ENCODE results near the gene MRPL21. TPM values are rescaled to one million over a fixed set of nuclear protein-coding genes. Genes with fewer than 3 reads are reported as not detected.

The MRPL21 gene
- total RNA-seq, 2 donors from 2014 or later: 56.4 to 74.0 TPM

DNA sequence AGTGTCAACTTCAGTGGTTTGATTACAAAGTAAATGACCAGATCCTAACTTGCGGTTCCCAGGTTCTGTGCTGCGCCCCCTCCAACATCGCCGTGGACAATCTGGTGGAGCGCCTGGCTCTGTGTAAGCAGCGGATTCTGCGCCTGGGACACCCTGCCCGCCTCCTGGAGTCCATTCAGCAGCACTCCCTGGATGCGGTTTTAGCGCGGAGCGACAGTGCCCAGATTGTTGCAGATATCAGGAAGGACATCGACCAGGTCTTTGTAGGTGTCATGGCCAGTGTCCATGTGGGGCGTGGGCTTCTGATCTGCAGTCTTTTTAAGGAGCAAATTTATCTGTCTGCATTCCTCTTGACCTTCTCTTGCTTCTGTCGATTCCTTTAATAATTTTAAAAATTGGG, 11.1 kb upstream of the MRPL21 start:
- Mint-ChIP-seq H3K36me3 (ENCODE audit: insufficient read depth in 2 of 2) (peaks cover 4 to 25% of the 10 kb centered on the region in 2 donors), H3K27me3 (ENCODE audit: low read depth) (no peaks in the 10 kb centered on the region), H3K4me1 (ENCODE audit: low read depth) (peaks cover 4% of the 10 kb centered on the region), H3K9me3 (no peaks in the 10 kb centered on the region), H3K4me3 (no peak overlapping the region), H3K27ac (no peak overlapping the region)
- no peak for ATAC-seq (replicated peaks in 1 of 2)
- no peak for DNase-seq

DNA sequence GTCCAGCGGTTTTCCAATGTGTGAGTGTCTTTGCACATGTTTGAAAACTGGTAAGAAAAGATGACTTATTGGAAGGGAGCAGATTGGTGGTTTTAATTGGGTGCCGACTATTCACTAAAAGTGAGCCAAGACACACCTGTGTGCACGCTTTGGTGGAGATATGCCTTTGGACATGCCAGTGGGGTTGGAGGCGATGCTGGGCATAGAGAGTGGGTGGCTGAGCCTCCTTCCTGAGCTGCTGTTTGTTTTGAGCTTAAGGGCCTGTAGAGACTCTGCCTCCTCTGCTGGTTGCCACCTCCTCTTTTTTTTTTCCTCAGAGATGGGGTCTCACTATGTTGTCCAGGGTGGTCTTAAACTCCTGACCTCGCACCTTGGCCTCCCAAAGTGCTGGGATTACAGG, 9.6 kb upstream of the MRPL21 start:
- H3K27ac Mint-ChIP-seq: no peak overlapping the region
- ATAC-seq (replicated peaks in 1 of 2) (no peak), DNase-seq (no peak)
- H3K36me3 Mint-ChIP-seq (ENCODE audit: insufficient read depth in 2 of 2): peaks cover 3 to 15% of the 10 kb centered on the region in 2 donors
- no peaks in the 10 kb centered on the region for H3K27me3 Mint-ChIP-seq (ENCODE audit: low read depth)
- no peak overlapping the region for H3K4me3 Mint-ChIP-seq
- peaks cover 4% of the 10 kb centered on the region for H3K4me1 Mint-ChIP-seq (ENCODE audit: low read depth)
- H3K9me3 Mint-ChIP-seq: no peaks in the 10 kb centered on the region

DNA sequence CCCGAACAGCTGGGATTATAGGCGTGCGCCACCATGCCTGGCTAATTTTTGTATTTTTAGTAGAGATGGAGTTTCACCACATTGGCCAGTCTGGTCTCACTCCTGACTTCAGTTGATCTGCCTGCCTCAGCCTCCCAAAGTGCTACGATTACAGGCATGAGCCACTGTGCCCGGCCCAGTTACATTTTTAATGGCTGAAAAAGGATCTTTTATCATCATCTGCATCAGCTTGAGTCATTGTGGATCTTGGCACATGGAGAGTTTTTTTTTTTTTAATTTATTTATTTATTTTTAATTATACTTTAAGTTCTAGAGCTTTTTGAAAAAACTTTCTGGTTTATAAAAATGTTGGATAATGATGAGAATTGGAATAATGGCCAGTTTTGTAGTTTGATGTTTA, 8.6 kb upstream of the MRPL21 start:
- Mint-ChIP-seq H3K27ac (no peak overlapping the region), H3K4me1 (ENCODE audit: low read depth) (peaks cover 4% of the 10 kb centered on the region), H3K36me3 (ENCODE audit: insufficient read depth in 2 of 2) (peaks cover 3 to 13% of the 10 kb centered on the region in 2 donors), H3K4me3 (no peak overlapping the region), H3K27me3 (ENCODE audit: low read depth) (no peaks in the 10 kb centered on the region), H3K9me3 (no peaks in the 10 kb centered on the region)
- ATAC-seq (replicated peaks in 1 of 2) (no peak), DNase-seq (no peak)

DNA sequence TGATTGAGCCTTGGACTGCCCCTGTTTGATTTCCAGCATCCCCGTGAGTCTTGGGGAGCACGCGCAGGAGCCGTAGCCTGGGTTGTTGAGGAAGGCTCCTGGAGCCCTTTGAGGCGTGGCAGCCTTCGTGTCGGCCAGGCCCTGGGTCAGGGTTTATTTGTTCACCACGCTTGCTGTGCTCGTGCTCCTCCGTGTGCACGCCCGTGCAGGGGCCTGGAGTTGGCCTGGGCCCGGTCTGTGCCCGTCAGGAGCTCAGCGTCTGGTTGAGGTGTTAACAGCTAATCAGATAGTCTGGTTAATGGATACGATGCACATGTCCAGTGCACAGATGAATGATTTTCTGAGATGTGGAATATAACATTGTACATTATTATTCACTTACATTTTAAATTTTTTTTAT, 8.1 kb upstream of the MRPL21 start:
- Mint-ChIP-seq H3K4me1 (ENCODE audit: low read depth) (peaks cover 4% of the 10 kb centered on the region), H3K36me3 (ENCODE audit: insufficient read depth in 2 of 2) (peaks cover 3 to 11% of the 10 kb centered on the region in 2 donors), H3K27me3 (ENCODE audit: low read depth) (no peaks in the 10 kb centered on the region), H3K4me3 (no peak overlapping the region), H3K9me3 (no peaks in the 10 kb centered on the region), H3K27ac (no peak overlapping the region)
- ATAC-seq (replicated peaks in 1 of 2): no peak
- DNase-seq: no peak

DNA sequence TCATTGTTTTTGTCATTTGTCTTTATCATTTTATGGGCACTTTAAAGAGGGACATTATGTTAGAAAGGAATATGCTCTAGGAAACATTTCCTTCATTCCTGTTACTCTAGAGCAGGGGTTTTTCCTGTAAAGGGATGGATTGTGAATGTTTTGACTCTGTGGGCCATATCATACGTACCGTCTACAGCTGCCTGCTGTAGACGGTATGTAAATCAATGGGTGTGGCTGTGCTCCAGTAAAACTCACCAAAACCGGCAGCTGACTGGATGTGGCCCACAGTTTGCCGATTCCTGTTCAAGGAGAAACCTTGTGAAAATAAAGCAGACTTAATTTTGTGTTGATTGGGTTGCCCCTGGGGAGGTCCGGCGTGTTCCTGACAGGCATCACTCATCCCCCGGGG, 7.3 kb upstream of the MRPL21 start:
- Mint-ChIP-seq H3K4me3 (no peak overlapping the region), H3K27ac (no peak overlapping the region), H3K27me3 (ENCODE audit: low read depth) (no peaks in the 10 kb centered on the region), H3K9me3 (no peaks in the 10 kb centered on the region), H3K4me1 (ENCODE audit: low read depth) (peaks cover 2% of the 10 kb centered on the region), H3K36me3 (ENCODE audit: insufficient read depth in 2 of 2) (peaks cover 0 to 3% of the 10 kb centered on the region in 2 donors)
- ATAC-seq (replicated peaks in 1 of 2) (no peak), DNase-seq (no peak)

DNA sequence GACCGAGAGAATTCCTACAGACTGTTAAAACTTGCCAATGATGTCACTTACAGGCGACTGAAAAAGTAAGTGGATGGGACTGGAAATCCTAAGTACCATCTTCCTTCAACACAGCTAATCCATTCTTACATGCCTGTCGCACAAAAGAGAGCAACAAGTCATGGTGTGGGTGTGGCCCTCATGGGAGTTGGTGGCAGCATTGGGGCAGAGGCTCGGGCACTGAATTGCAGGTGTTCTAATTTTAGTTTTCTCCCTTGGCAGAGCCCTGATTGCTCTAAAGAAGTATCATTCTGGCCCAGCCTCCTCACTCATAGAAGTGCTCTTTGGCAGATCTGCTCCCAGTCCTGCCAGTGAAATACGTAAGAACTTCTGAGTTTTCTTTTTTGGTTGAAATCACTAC, 4.6 kb upstream of the MRPL21 start:
- DNase-seq: no peak
- no peak for ATAC-seq (replicated peaks in 1 of 2)
- H3K27ac Mint-ChIP-seq: no peak overlapping the region
- peaks cover 4 to 5% of the 10 kb centered on the region in 2 donors for H3K36me3 Mint-ChIP-seq (ENCODE audit: insufficient read depth in 2 of 2)
- H3K27me3 Mint-ChIP-seq (ENCODE audit: low read depth): no peaks in the 10 kb centered on the region
- H3K9me3 Mint-ChIP-seq: no peaks in the 10 kb centered on the region
- no peak overlapping the region for H3K4me3 Mint-ChIP-seq
- peaks cover 24% of the 10 kb centered on the region for H3K4me1 Mint-ChIP-seq (ENCODE audit: low read depth)

DNA sequence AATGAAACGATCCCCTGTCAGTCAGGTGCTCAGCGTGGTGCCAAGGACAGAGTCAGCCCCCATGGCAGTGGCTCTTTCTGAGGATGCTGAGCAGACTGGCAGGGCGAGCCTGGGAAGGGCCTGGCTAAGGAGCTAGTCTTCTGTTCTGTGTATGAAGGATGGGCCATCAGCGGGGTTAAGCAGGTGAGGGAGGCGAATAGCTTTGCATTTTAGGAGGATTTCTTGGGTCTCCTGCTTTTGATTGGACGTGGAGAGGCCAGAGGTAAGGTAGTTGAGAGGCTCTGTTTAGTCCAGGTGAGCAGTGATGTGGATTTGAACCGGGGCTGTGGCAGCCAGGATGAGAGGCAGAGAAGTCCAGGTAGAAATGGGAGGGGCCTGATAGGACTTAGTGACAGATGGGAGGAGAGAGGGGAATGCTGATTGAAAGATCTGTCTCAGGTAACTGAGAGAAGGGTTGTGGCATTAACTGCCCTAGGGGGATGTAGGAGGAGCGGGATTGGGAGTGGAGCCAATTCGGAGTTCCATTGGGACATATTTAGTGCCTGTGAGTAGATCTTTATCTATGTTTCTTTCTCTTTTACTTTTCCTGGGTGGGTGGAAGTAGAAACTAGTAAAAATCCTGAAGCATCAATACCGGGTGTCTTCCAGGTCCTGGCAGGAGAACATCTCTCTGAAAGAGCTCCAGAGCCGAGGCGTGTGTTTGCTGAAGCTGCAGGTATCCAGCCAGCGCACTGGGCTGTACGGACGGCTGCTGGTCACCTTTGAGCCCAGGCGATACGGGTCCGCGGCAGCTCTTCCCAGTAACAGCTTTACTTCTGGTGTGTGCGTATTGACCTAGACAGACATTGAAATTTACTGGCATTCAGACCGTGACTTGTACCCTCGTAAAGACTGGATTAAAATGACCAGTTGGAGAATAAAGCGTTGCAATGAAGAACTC, 2.1 kb upstream of the MRPL21 start:
- no peak for DNase-seq
- peak overlapping the region; percentile 94 to 99 for H3K4me3 Mint-ChIP-seq
- peaks cover 43% of the 10 kb centered on the region for H3K4me1 Mint-ChIP-seq (ENCODE audit: low read depth)
- ATAC-seq (replicated peaks in 1 of 2): no peak
- peak overlapping the region; percentile 88 for H3K27ac Mint-ChIP-seq
- peaks cover 5 to 12% of the 10 kb centered on the region in 2 donors for H3K36me3 Mint-ChIP-seq (ENCODE audit: insufficient read depth in 2 of 2)
- H3K9me3 Mint-ChIP-seq: no peaks in the 10 kb centered on the region
- H3K27me3 Mint-ChIP-seq (ENCODE audit: low read depth): no peaks in the 10 kb centered on the region

DNA sequence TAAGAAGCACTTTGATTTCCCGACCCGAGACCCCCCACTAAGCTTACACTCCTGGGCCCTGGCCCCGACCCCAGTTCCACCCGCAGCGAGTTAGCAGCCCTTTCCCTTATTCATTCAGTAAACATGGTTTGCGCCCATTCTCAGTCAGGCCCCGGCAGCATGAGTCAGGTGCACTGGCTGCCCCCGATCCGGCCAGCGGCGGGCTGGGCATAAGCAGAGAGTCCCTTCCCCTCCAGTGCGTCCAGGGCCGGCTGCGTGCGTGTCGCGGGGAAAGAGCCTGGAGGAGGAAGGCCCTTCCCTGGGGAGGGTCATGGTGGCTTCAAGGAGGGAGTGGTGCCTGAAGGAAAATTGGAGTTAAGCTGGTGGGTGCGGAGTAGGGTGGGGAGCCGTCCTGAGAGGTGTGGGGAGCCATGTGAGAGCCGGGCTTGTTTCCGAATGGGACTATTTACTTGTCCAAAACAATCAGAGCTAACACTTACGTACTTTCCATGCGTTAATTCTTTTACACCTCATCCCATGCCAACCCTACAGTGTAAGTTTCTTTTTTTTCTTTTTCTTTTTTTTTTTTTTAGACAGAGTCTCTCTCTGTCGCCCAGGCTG, 716 bp upstream of the MRPL21 start:
- ATAC-seq (replicated peaks in 1 of 2) (peak; percentile 53 to 61), DNase-seq (peak; percentile 41)
- peak overlapping the region; percentile 94 to 99 for H3K4me3 Mint-ChIP-seq
- peaks cover 43% of the 10 kb centered on the region for H3K4me1 Mint-ChIP-seq (ENCODE audit: low read depth)
- H3K27me3 Mint-ChIP-seq (ENCODE audit: low read depth): no peaks in the 10 kb centered on the region
- H3K27ac Mint-ChIP-seq: peak overlapping the region; percentile 88
- peaks cover 5 to 15% of the 10 kb centered on the region in 2 donors for H3K36me3 Mint-ChIP-seq (ENCODE audit: insufficient read depth in 2 of 2)
- H3K9me3 Mint-ChIP-seq: no peaks in the 10 kb centered on the region

DNA sequence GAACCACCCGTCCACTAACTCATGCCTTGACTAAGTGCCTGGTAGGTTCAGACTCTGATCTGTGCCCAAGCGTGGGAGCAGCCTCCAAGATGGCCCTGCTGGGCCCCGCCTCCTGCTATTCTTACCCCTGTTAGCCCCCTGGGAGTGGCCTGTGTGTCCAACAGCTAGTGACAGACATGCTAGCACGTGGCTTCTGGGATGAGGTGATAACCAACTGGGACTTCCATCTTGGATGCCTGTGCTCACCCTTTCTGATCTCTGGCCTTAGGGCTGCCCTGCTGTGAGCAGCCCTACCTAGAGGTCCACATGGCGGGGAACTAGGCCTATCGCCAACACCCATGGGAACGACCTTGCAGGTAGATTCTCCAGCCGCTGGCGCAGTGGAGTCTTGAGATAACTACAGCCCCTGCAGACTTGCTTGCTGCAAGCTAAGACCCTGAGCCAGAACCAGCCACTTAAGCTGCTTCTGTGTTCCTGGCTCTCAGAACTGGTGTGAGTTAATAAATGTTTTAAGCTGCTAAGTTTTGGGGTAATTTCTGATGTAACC, 2.7 kb downstream of the MRPL21 start:
- H3K27me3 Mint-ChIP-seq (ENCODE audit: low read depth): no peaks in the 10 kb centered on the region
- H3K36me3 Mint-ChIP-seq (ENCODE audit: insufficient read depth in 2 of 2): peaks cover 5 to 20% of the 10 kb centered on the region in 2 donors
- no peak overlapping the region for H3K4me3 Mint-ChIP-seq
- H3K4me1 Mint-ChIP-seq (ENCODE audit: low read depth): peaks cover 41% of the 10 kb centered on the region
- H3K27ac Mint-ChIP-seq: no peak overlapping the region
- no peaks in the 10 kb centered on the region for H3K9me3 Mint-ChIP-seq
- no peak for ATAC-seq (replicated peaks in 1 of 2)
- no peak for DNase-seq

DNA sequence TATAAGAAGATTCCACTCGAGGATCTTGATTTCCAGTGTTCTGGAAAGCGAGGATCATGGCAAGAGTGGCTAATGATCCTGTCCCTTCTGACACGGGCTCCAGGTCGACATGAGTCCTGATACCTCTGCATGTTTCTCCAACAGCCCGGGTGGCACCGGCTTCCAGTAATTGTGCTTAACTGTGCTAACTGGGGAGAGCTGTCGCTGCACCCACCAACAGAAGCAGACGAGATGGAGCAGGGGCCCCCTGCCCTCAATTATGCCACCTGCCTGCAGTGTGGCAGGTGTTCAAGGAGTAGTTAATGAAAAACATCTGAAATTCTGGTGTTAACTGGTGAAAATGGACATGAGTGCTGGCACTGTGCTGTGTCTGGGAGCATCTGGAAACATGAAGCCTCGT, 6.2 kb downstream of the MRPL21 start:
- H3K4me1 Mint-ChIP-seq (ENCODE audit: low read depth): peaks cover 12% of the 10 kb centered on the region
- H3K27ac Mint-ChIP-seq: no peak overlapping the region
- H3K27me3 Mint-ChIP-seq (ENCODE audit: low read depth): no peaks in the 10 kb centered on the region
- no peaks in the 10 kb centered on the region for H3K9me3 Mint-ChIP-seq
- DNase-seq (no peak), ATAC-seq (replicated peaks in 1 of 2) (no peak)
- no peak overlapping the region for H3K4me3 Mint-ChIP-seq
- peaks cover 2 to 15% of the 10 kb centered on the region in 2 donors for H3K36me3 Mint-ChIP-seq (ENCODE audit: insufficient read depth in 2 of 2)

DNA sequence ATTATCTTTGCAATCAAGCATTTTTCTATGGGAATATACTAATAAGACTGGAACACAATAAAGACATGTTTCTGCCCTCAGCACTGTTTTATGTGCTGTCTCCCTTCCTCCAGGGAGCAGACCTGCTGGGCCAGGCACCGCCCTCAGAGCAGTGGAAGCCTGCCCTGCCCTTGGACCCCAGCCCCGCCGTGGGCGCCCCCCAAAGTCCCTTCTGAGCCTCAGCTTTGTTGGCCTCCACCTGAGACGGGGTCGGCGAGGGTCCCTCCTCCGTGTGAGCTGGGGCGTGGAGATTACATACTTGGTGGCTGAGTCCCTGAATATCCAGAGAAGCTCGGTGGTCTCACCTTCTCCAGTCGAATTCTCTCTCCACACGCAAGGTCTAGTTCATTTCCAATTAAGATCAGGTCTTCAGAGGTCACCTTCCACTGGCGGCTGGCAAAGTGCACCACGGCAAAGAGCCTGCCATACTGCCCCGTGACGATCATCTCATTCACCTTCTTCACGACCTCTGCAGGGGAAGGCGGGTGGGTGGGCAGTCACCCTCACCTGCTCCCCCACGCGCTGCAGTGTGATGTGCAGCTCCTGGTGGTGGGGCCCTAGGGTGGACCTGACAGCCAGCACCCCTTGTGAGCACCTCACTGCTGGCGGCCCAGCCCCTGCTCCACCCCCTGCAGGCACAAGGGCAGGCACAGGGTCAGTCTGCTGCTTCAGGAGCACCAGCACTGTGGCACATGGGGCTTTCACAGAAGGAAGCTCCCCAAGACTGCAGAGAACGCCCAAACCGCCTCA, 7.3 kb downstream of the MRPL21 start:
- no peaks in the 10 kb centered on the region for H3K9me3 Mint-ChIP-seq
- H3K36me3 Mint-ChIP-seq (ENCODE audit: insufficient read depth in 2 of 2): peaks cover 2 to 11% of the 10 kb centered on the region in 2 donors
- H3K27ac Mint-ChIP-seq: no peak overlapping the region
- ATAC-seq (replicated peaks in 1 of 2): no peak
- H3K27me3 Mint-ChIP-seq (ENCODE audit: low read depth): no peaks in the 10 kb centered on the region
- no peak overlapping the region for H3K4me3 Mint-ChIP-seq
- DNase-seq: no peak
- peaks cover under 1% of the 10 kb centered on the region for H3K4me1 Mint-ChIP-seq (ENCODE audit: low read depth)

DNA sequence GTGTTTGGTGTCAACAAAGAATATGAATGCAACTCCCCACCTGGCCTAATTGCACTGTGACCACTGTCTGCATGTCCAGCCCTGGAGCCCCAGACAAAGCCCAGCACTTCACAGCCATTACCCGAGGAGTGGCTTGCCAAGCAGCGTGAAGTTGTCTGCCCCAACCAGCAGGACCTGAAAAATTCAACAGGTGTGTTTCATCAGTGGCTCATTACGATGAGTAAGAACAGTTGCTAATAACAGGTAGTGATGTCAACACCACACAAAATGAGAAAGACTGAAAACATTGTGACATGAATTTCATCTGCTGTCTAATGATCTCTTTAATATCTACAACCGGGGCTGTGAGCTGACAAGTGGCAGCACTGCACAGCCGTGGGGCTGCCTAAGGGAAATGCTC, 10.3 kb downstream of the MRPL21 start:
- Mint-ChIP-seq H3K36me3 (ENCODE audit: insufficient read depth in 2 of 2) (peaks cover 4 to 9% of the 10 kb centered on the region in 2 donors), H3K27me3 (ENCODE audit: low read depth) (no peaks in the 10 kb centered on the region)

DNA sequence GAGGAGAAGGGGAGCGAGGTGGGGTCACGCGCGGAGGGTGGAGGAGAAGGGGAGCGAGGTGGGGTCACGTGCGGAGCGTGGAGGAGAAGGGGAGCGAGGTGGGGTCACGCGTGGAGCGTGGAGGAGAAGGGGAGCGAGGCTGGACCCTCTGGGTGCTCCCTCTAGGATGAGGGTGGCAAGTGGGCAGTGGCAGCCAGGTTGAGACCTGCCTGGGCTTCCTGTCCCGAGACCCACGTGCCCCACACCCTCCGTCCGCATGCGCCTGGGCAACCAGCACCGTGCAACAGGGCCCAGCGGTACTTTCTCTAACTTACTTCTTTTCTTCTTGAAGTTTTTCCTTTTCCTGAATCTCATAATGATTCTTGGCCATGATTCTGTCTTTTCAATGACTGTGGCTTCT, 11.1 kb downstream of the MRPL21 start:
- Mint-ChIP-seq H3K9me3 (no peaks in the 10 kb centered on the region), H3K27ac (no peak overlapping the region), H3K4me3 (no peak overlapping the region), H3K4me1 (ENCODE audit: low read depth) (no peaks in the 10 kb centered on the region), H3K27me3 (ENCODE audit: low read depth) (no peaks in the 10 kb centered on the region), H3K36me3 (ENCODE audit: insufficient read depth in 2 of 2) (peaks cover 4 to 7% of the 10 kb centered on the region in 2 donors)
- DNase-seq (no peak), ATAC-seq (replicated peaks in 1 of 2) (no peak)

More for the DNA sequence above, 10.3 kb downstream of the MRPL21 start:
- ATAC-seq (replicated peaks in 1 of 2) (no peak), DNase-seq (no peak)
- Mint-ChIP-seq H3K27ac (no peak overlapping the region), H3K4me1 (ENCODE audit: low read depth) (no peaks in the 10 kb centered on the region), H3K4me3 (no peak overlapping the region), H3K9me3 (no peaks in the 10 kb centered on the region)
